Epithelial cell of esophagus (primary cell): ENCODE measurements around the gene DARS1.

Experiments used
- DNase-seq: peaks from one replicate; pipeline ENCODE4 v3.0.0; 2010; ENCODE audit warnings: low read depth
- H3K4me3 ChIP-seq: 2 replicates; pipeline ENCODE4 v1.5.1; 2011; ENCODE audit warnings: mild to moderate bottlenecking, low read length, control low read depth
- TF ChIP-seq, protein P1 (sequence below): IDR thresholded peaks from 2 replicates; pipeline ENCODE4 v1.5.1; 2011; ENCODE audit warnings: low read depth, mild to moderate bottlenecking, low read length, control low read depth, inconsistent platforms; ENCODE audit not compliant: insufficient read depth; ENCODE audit errors: missing control alignments

The DARS1 gene

DNA sequence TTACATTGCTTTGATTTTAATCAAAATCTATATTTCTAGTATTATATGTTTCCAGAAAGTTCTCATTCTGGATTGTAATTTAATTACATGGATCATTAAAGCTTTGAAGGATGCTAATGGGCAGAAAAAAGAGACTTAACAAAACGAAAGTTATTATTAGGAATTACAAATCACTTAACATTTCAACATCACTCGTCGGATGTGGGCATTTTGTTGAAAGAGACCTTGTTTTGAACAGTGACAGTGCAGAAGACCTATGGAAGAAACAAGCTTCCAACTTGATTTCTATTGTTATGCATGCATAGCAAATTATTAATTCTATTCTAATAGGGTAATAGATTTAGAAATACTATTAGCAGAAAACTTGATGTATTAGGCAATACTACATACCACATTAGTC, 31.4 kb upstream of the DARS1 start:
- H3K4me3 ChIP-seq = no peak overlapping the region
- TF ChIP-seq, protein P1, sequence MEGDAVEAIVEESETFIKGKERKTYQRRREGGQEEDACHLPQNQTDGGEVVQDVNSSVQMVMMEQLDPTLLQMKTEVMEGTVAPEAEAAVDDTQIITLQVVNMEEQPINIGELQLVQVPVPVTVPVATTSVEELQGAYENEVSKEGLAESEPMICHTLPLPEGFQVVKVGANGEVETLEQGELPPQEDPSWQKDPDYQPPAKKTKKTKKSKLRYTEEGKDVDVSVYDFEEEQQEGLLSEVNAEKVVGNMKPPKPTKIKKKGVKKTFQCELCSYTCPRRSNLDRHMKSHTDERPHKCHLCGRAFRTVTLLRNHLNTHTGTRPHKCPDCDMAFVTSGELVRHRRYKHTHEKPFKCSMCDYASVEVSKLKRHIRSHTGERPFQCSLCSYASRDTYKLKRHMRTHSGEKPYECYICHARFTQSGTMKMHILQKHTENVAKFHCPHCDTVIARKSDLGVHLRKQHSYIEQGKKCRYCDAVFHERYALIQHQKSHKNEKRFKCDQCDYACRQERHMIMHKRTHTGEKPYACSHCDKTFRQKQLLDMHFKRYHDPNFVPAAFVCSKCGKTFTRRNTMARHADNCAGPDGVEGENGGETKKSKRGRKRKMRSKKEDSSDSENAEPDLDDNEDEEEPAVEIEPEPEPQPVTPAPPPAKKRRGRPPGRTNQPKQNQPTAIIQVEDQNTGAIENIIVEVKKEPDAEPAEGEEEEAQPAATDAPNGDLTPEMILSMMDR = no peak
- no peak for DNase-seq

DNA sequence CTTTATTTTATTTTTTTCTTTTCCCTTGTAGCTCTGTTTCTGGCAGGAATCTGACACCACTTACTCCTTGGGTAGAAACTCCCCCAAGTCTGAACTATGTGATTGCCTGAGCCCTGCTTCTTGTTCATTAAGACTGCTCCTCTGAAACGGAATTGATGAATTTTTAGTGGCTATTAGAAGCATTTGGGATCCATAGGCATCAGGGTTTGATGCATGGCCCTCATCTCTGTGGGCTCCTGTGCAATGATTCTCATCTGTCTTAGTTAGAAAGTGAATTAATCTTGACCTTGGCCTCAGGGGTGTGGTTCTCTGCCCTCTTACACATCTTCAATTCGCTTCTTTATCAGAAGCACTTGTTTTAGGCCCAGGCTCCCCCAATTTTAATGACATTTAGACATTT, 31.0 kb upstream of the DARS1 start:
- no peak overlapping the region for H3K4me3 ChIP-seq
- TF ChIP-seq, protein P1 = no peak

DNA sequence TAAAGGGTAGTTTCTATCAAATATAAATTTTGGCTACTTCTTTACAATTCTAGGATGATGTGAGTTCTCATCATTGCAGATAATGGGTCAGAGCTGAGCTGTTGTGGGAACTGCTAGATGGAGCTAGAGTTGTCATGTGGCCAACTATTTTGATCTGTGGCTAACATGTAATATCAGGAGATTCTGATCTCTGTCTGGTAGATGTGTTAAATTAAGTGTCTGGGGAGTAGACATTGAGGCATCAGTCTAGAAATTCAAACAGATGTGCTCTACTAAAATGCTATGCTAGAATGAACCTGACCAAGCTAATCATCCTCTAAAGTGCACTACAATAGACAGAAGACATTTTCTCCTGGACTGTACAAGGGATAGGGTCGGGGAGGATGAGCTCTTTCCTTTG, 30.3 kb upstream of the DARS1 start:
- TF ChIP-seq, protein P1 = no peak
- DNase-seq = no peak
- H3K4me3 ChIP-seq = no peak overlapping the region

More for the DNA sequence above, 31.0 kb upstream of the DARS1 start:
- DNase-seq = no peak

DNA sequence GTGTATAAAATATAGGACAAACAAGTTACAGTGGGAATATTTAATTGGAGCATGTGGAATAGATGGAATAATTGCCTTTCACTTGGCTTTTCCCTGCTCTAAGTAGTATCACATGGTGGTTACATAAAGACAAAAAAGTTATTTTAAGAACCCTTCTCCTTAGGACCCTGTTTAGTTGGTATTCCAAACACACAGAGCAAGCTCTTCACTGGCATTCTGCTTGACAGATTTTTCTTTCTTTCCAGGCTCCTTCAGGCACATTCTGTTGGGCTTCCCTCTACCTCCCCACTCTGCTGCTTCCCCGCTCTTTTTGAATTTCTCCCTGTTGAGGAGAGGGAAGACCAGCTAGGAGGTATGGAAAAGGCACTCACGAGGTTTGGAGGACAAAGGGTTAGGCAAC, 29.0 kb upstream of the DARS1 start:
- TF ChIP-seq, protein P1 = no peak
- DNase-seq = no peak
- no peak overlapping the region for H3K4me3 ChIP-seq

DNA sequence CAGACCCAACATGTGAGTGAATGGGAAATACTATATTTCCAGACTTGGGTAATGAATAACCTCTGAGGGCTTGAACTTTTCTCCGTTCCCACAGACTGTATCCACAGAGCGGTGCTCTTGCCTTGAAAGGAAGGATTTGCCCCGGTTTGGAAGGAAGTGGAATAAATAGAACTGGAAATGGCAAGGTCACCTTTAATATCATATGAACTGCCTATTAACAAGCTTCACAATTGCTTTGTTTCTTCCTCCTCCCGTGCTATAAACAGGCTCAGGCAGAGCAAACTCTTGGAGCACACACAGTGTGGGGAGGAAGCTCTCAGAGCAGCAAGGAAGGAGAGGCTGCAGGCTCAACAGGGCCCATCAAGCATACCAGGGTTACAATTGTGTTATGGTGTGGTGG, 28.5 kb upstream of the DARS1 start:
- H3K4me3 ChIP-seq = no peak overlapping the region
- no peak for DNase-seq
- TF ChIP-seq, protein P1 = no peak

DNA sequence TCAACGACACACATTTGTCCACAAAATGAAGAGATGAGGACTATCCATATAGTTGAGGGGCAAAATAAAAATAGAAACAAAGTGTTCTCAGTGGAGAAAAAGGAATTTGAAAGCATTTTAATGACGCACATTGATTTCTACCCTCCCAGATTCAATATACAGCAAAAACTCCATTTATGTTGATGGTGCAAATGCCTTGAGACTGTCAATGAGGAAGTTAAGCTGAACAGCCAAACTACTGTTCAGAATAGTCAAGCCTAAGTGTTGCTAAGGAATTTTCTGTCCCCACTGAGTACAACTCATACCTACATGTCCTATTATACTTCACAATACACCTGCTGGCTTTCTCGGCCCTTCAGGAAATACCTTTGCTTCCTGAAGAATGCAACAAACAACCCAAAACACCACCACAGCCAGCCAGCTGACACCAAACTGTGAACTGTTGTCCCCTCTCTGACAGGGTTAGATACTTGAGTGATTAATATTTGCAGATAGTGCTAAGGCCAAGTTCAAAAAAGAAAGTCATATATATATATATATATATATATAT, 27.8 kb upstream of the DARS1 start:
- TF ChIP-seq, protein P1 = no peak
- DNase-seq = no peak
- H3K4me3 ChIP-seq = no peak overlapping the region

DNA sequence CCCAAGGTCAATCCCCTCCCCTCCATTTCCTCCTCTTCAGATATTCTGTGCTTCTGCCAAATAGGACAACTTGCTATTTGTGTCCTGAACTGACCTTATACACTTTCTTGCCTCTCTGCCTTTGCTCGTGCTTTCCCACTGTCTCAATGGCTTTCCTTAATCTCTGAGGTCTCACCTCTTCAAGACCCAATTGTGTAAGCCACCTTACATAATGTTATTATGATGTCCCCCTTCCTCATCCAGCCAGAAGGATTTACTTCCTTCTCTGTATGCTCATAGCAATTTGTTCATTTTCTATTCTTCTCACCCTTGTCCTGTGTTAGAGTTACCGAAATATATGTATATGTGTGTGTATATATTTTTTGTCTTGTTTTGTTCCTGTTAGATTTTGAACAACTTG, 26.9 kb upstream of the DARS1 start:
- no peak overlapping the region for H3K4me3 ChIP-seq
- TF ChIP-seq, protein P1 = no peak
- DNase-seq = no peak
